ENCODE measurements around the gene PRICKLE3. TPM values are rescaled to one million over a fixed set of nuclear protein-coding genes. Genes with fewer than 3 reads are reported as not detected.

PRICKLE3 gene
- total RNA-seq, 4 donors from 2014 or later: 14.5 to 40.0 (median 33.2) TPM

DNA sequence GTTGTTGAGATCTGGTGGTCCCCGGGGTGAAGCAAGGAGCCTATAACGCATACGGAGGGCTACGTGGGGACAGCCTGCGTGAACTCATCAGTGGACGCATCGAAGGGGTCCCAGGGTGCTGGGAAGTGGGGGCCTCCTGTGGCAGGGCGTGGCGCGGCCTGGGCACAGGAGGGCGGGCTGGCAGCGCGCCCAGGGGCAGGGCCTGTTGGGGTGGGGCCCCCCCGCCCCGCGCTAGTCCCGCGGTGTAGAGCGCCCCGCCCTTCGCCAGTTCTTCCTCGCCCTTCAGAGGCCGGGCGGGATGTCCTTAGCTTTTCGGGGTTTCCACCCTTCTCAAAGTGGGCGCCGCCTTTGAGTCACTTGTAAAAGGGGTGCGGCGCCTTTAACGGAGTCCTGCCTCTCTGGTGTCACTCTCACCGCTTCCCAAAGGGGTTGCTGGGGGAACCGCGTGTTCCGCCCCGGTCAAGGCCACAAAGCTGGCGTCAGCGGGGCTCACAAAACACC, 13.8 kb downstream of the PRICKLE3 start:
- Histone ChIP-seq H3K9me3 (no peaks in the 10 kb centered on the region), H3K4me1 (peaks cover 4 to 30% (median 14%) of the 10 kb centered on the region in 4 donors), H3K27me3 (no peaks in the 10 kb centered on the region), H3K4me3 (peak overlapping the region; percentile 52 to 72 (median 62)), H3K27ac (peak overlapping the region; percentile 90 to 96 (median 93)), H3K36me3 (no peaks in the 10 kb centered on the region)
- intact Hi-C loops (cut with DNase I; ENCODE audit: low total_unique reads): no loop called here
- TF ChIP-seq POLR2A (IDR thresholded peaks at IDR 0.05) (peak; percentile 5), POLR2AphosphoS5 (IDR thresholded peaks at IDR 0.05) (peak in 2 of 3 donors; percentile 22 to 53), EP300 (IDR thresholded peaks at IDR 0.05; ENCODE audit: low read depth) (peak; percentile 1), CTCF (IDR thresholded peaks at IDR 0.05) (no peak)
- WGBS, 2 donors (ENCODE audit: low coverage in 1 of 2): 53% methylated on average over 37 of the region's 37 CpGs; no CpG with 5 or more reads in 1 of the 2 donors
- in situ Hi-C loops (cut with MboI; ENCODE audit: low pct_ligation_motif_present in 1 of 4, low pct_unique_long_range_greater_than_20kb in 1 of 4, low sequenced_read_pairs in 3 of 4): no loop called here
- DNase-seq: peak; percentile 85

GRCh38 chrX:49171752-49172279, 14.4 kb downstream of the PRICKLE3 start, which contains the start of gene PLP2:
Gene PLP2, plus strand, starts transcription at chrX:49171898. Its CDS starts 103 bp downstream, at chrX:49172001.
- peak; percentile 79 for DNase-seq
- 49% methylated on average over 43 of the region's 46 CpGs; no CpG with 5 or more reads in 1 of the 2 donors for WGBS, 2 donors (ENCODE audit: low coverage in 1 of 2)
- TF ChIP-seq CTCF (IDR thresholded peaks at IDR 0.05) (no peak), EP300 (IDR thresholded peaks at IDR 0.05; ENCODE audit: low read depth) (no peak), POLR2A (IDR thresholded peaks at IDR 0.05) (peak; percentile 72), POLR2AphosphoS5 (IDR thresholded peaks at IDR 0.05) (peak; percentile 74 to 78 (median 75))
- intact Hi-C loops (cut with DNase I; ENCODE audit: low total_unique reads) (no loop called here), in situ Hi-C loops (cut with MboI; ENCODE audit: low pct_ligation_motif_present in 1 of 4, low pct_unique_long_range_greater_than_20kb in 1 of 4, low sequenced_read_pairs in 3 of 4) (no loop called here)
- Histone ChIP-seq H3K36me3 (no peaks in the 10 kb centered on the region), H3K4me1 (peaks cover 4 to 28% (median 11%) of the 10 kb centered on the region in 4 donors), H3K27ac (peak within 1 kb of the TSS; percentile 90 to 96 (median 93)), H3K4me3 (peak within 1 kb of the TSS; percentile 52 to 72 (median 62)), H3K27me3 (no peaks in the 10 kb centered on the region), H3K9me3 (no peaks in the 10 kb centered on the region)

DNA sequence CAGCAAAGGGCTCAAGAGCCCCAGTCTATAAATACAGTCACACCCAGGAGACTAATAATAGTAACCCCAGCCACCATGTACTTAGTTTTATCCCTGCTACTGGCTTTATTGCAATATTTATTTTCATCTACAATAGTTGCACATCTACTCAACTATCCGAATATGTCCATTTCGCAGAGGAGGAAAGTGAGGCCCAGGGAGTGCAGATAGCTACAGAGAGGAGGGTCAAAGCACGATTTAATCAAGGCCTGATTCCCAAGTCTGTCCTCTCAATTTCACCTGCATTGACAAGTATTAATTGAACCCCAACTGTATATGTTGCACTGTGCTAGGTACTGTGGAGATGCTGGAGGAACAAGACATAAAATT, 18.4 kb downstream of the PRICKLE3 start:
- WGBS, 2 donors (ENCODE audit: low coverage in 1 of 2): 71% methylated on average over 3 of the region's 3 CpGs; no CpG with 5 or more reads in 1 of the 2 donors
- Histone ChIP-seq H3K4me1 (peaks cover 0 to 19% (median 8%) of the 10 kb centered on the region in 4 donors), H3K9me3 (no peaks in the 10 kb centered on the region), H3K27me3 (no peaks in the 10 kb centered on the region), H3K27ac (peak overlapping the region; percentile 93 to 95 (median 94)), H3K4me3 (peak overlapping the region; percentile 12 to 47 (median 28)), H3K36me3 (no peaks in the 10 kb centered on the region)
- TF ChIP-seq EP300 (IDR thresholded peaks at IDR 0.05; ENCODE audit: low read depth) (no peak), CTCF (IDR thresholded peaks at IDR 0.05) (no peak), POLR2A (IDR thresholded peaks at IDR 0.05) (no peak), POLR2AphosphoS5 (IDR thresholded peaks at IDR 0.05) (no peak)
- in situ Hi-C loops (cut with MboI; ENCODE audit: low pct_ligation_motif_present in 1 of 4, low pct_unique_long_range_greater_than_20kb in 1 of 4, low sequenced_read_pairs in 3 of 4) (no loop called here), intact Hi-C loops (cut with DNase I; ENCODE audit: low total_unique reads) (no loop called here)
- no peak for DNase-seq

DNA sequence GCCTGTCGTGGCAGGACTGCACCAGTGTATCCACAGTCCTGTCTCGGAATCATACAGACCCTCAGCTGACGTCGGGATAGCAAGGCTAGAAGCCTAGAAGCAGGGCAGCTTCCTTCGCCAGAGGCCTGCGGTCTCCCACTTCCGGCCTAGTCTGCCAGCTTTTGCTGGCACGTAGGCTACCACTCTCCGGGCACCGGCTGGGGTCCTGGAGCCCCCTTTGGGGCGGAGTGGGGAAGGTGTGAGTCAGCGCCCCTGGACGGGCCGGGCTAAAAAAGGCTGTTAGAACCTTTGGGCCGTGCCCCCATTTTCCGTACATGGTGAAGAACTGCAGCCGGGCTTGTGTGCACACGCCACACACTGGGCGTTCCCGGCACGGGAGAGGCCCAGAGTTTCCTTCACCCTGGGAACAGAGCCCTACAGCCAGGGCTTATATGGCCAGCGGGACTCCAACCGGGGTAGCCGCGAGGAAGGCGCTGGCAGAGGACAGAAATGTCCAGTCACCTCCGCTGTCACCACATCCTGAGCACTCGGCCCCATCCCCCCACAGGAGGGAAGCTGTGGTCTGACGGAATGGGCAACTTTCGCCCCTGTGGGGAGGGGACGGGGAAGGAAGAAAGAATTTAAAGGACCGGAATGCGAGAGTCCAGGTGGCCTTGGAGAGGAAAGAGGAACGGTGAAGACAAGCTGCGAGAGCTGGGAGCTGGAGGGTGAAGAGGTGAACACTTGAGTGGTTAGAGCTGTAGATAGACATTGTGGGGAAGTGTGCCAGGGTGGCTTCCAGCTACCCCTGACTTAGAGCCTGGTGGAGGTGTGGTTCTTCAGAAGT, 19.0 kb downstream of the PRICKLE3 start:
- peaks cover 0 to 18% (median 7%) of the 10 kb centered on the region in 4 donors for H3K4me1 ChIP-seq
- H3K27me3 ChIP-seq: no peaks in the 10 kb centered on the region
- peak; percentile 74 for DNase-seq
- intact Hi-C loops (cut with DNase I; ENCODE audit: low total_unique reads) (no loop called here), in situ Hi-C loops (cut with MboI; ENCODE audit: low pct_ligation_motif_present in 1 of 4, low pct_unique_long_range_greater_than_20kb in 1 of 4, low sequenced_read_pairs in 3 of 4) (no loop called here)
- no peaks in the 10 kb centered on the region for H3K9me3 ChIP-seq
- H3K27ac ChIP-seq: peak overlapping the region; percentile 93 to 95 (median 94)
- TF ChIP-seq CTCF (IDR thresholded peaks at IDR 0.05) (no peak), POLR2A (IDR thresholded peaks at IDR 0.05) (peak; percentile 83), EP300 (IDR thresholded peaks at IDR 0.05; ENCODE audit: low read depth) (no peak), POLR2AphosphoS5 (IDR thresholded peaks at IDR 0.05) (peak; percentile 64 to 78 (median 78))
- H3K4me3 ChIP-seq: peak overlapping the region; percentile 12 to 47 (median 28)
- H3K36me3 ChIP-seq: no peaks in the 10 kb centered on the region
- 35% methylated on average over 28 of the region's 35 CpGs; no CpG with 5 or more reads in 1 of the 2 donors for WGBS, 2 donors (ENCODE audit: low coverage in 1 of 2)
